HepG2 (cell line): ENCODE results near the gene HMGCS2. TPM values are rescaled to one million over a fixed set of nuclear protein-coding genes. Genes with fewer than 3 reads are reported as not detected.

ENCODE experiments used
- ATAC-seq: fragments of 200-7000 bp; cut with Tn5 transposase; 3 replicates; pipeline ENCODE4 v1.9.1; 2020; ENCODE audit warnings: mild to moderate bottlenecking, moderate library complexity
- BruUV-seq: library from RNA; stranded (reverse); fragments of 400-500 nt; replicated peaks from 2 replicates; lab custom pipeline; 2021; lab: Mats Ljungman, UMichigan
- CTCF ChIA-PET: fragments of 300-600 bp; formaldehyde crosslinking; extraction: SDS; loops from one replicate; lab custom pipeline; 2021; ENCODE audit warnings: low total read pairs, inconsistent platforms, low intra/inter-chr PET ratio; lab: Yijun Ruan, JAX
- POLR2A ChIA-PET: fragments of 350-600 bp; sonication (Branson Sonifier 250); formaldehyde crosslinking; loops from one replicate; lab custom pipeline; 2020; ENCODE audit warnings: antibody characterized with exemption, inconsistent platforms; lab: Yijun Ruan, JAX
- DNase-seq: peaks from one replicate; pipeline ENCODE4 v3.0.0-alpha.2; 2015; ENCODE audit warnings: low spot score
- FAIRE-seq: peaks from 3 replicates; lab custom pipeline; 2011; peaks lifted over from hg19 to GRCh38; lab: Jason Lieb, UNC
- H2AFZ ChIP-seq: one replicate; pipeline ENCODE4 v1.6.1; 2011; ENCODE audit warnings: low read length, inconsistent platforms
- H3K27ac ChIP-seq: fragments of 300-600 bp; 3 replicates; pipeline ENCODE4 v1.8.0; 2011; ENCODE audit warnings: mixed run types, mild to moderate bottlenecking, mixed read lengths, low read length, inconsistent platforms; ENCODE audit not compliant: insufficient read depth; ENCODE audit errors: extremely low read length
- H3K27me3 ChIP-seq, 2 experiments: fragments of 200-600 bp in 1 of 2; 2 replicates in 1 of 2; 3 replicates in 1 of 2; pipeline versions ENCODE4 v1.6.0 to v1.8.0; 2011; ENCODE audit warnings: low read length in 2 of 2, mild to moderate bottlenecking in 2 of 2, moderate library complexity in 2 of 2, inconsistent platforms in 1 of 2; ENCODE audit not compliant: insufficient read depth in 2 of 2, control insufficient read depth in 1 of 2
- H3K36me3 ChIP-seq, 2 experiments: fragments of 200-600 bp in 1 of 2; replicated peaks in 1 of 2; 2 replicates in 1 of 2; 3 replicates in 1 of 2; pipeline versions ENCODE4 v1.5.1 to v1.8.0; 2011; ENCODE audit warnings: low read length in 2 of 2, inconsistent platforms in 1 of 2; ENCODE audit not compliant: insufficient read depth in 2 of 2, control insufficient read depth in 1 of 2
- H3K4me1 ChIP-seq: 2 replicates; pipeline ENCODE4 v1.5.1; 2012; ENCODE audit warnings: low read length, inconsistent platforms; ENCODE audit not compliant: insufficient read depth
- H3K4me2 ChIP-seq: 2 replicates; pipeline ENCODE4 v1.6.0; 2011; ENCODE audit warnings: low read depth, low read length, inconsistent platforms
- H3K4me3 ChIP-seq, 3 experiments: fragments of 200-600 bp in 1 of 3; sonication (generic), shearing (Covaris generic) in 1 of 3; replicated peaks in 1 of 3; 2 replicates each; pipeline ENCODE4 v1.5.1; 2011 to 2016; ENCODE audit warnings: low read length in 3 of 3, inconsistent platforms in 2 of 3, low read depth in 2 of 3, mild to moderate bottlenecking in 2 of 3, control low read depth in 1 of 3, mixed read lengths in 1 of 3; ENCODE audit not compliant: insufficient read depth in 1 of 3
- H3K79me2 ChIP-seq: one replicate; pipeline ENCODE4 v1.6.1; 2011; ENCODE audit warnings: low read length, inconsistent platforms; ENCODE audit not compliant: insufficient read depth
- H3K9ac ChIP-seq: 2 replicates; pipeline ENCODE4 v1.6.0; 2011; ENCODE audit warnings: mild to moderate bottlenecking, low read depth, low read length, inconsistent platforms; ENCODE audit not compliant: insufficient read depth
- H3K9me3 ChIP-seq: 2 replicates; pipeline ENCODE4 v1.5.1; 2012; ENCODE audit warnings: mild to moderate bottlenecking, low read length
- H4K20me1 ChIP-seq: 2 replicates; pipeline ENCODE4 v1.6.0; 2011; ENCODE audit warnings: inconsistent platforms, mild to moderate bottlenecking, low read length, moderate library complexity; ENCODE audit not compliant: insufficient read depth
- CCDC6 ChIP-seq: sonication (generic); formaldehyde crosslinking; IDR thresholded peaks from 2 replicates; pipeline ENCODE4 v1.8.1; 2022; ENCODE audit warnings: mild to moderate bottlenecking, missing genetic modification reagents, moderate library complexity
- CREB1 ChIP-seq, 2 experiments: fragments of 450-650 bp in 1 of 2; IDR thresholded peaks; 2 replicates each; pipeline ENCODE4 v1.6.1; 2016 to 2017; ENCODE audit warnings: control low read depth in 1 of 2, mild to moderate bottlenecking in 1 of 2, missing compliant biosample characterization in 1 of 2, missing genetic modification characterization in 1 of 2
- CREM ChIP-seq, 2 experiments: sonication (generic) in 1 of 2; formaldehyde crosslinking in 1 of 2; IDR thresholded peaks; 2 replicates each; pipeline versions ENCODE4 v1.4.0 to v1.6.1; 2016 to 2020; ENCODE audit warnings: antibody characterized with exemption in 1 of 2, mild to moderate bottlenecking in 1 of 2, missing genetic modification reagents in 1 of 2
- DMTF1 ChIP-seq: sonication (generic); formaldehyde crosslinking; IDR thresholded peaks from 2 replicates; pipeline ENCODE4 v1.4.0; 2020; ENCODE audit warnings: mild to moderate bottlenecking, missing genetic modification reagents
- GATAD2A ChIP-seq: IDR thresholded peaks from 2 replicates; pipeline ENCODE4 v1.6.1; 2016
- KLF12 ChIP-seq: sonication (generic); formaldehyde crosslinking; IDR thresholded peaks from 2 replicates; pipeline ENCODE4 v1.4.0; 2020; ENCODE audit warnings: missing genetic modification reagents, borderline replicate concordance
- MAZ ChIP-seq, 2 experiments: sonication (generic) in 1 of 2; formaldehyde crosslinking in 1 of 2; IDR thresholded peaks; 2 replicates each; pipeline versions ENCODE4 v1.5.0 to v1.6.1; 2012 to 2020; ENCODE audit warnings: low read depth in 2 of 2, mild to moderate bottlenecking in 2 of 2, borderline replicate concordance in 1 of 2, improper control_type of control experiment in 1 of 2, low read length in 1 of 2, missing genetic modification reagents in 1 of 2, moderate library complexity in 1 of 2
- ZNF460 ChIP-seq: sonication (generic); formaldehyde crosslinking; IDR thresholded peaks from 2 replicates; pipeline ENCODE4 v1.5.1; 2020; ENCODE audit warnings: missing genetic modification reagents, mild to moderate bottlenecking, borderline replicate concordance
- ZNF790 ChIP-seq: sonication (generic); formaldehyde crosslinking; IDR thresholded peaks from 2 replicates; pipeline ENCODE4 v1.8.0; 2022; ENCODE audit warnings: missing genetic modification reagents, mild to moderate bottlenecking, borderline replicate concordance
- WGBS: methylation state at CpG from one replicate; pipeline ENCODE4 v1.1.6; 2017; ENCODE audit warnings: low lambda C conversion rate; 5-methylcytosine and 5-hydroxymethylcytosine counted together
- in situ Hi-C: cut with HindIII; loops from 2 replicates; pipeline ENCODE4 v1.10.0; 2017; ENCODE audit warnings: low pct_unique_long_range_greater_than_20kb; ENCODE audit not compliant: extremely low pct_ligation_motif_present
- intact Hi-C: fragments of 100-400 bp; cut with micrococcal nuclease; formaldehyde crosslinking; loops from one replicate; pipeline ENCODE4 v1.10.0; 2022; ENCODE audit not compliant: unreplicated experiment
- polyA plus RNA-seq, 8 experiments: library from polyadenylated mRNA; depleted of rRNA in 3 of 8; stranded (reverse) in 7 of 8; unstranded in 1 of 8; fragments of >200 nt; fragmentation: Illumina TruSeq in 4 of 8; extraction: Trizol in 4 of 8; gene quantifications; 2 replicates each; pipeline versions ENCODE4 v1.2.1 to v1.2.3, GENCODE V29; 2011 to 2016; ENCODE audit warnings: low read depth in 4 of 8, missing spikeins in 1 of 8, mixed read lengths in 1 of 8; ENCODE audit not compliant: insufficient read depth in 1 of 8
- total RNA-seq, 5 experiments: library from RNA; depleted of rRNA; stranded (reverse); fragments of >200 nt; fragmentation: Illumina TruSeq; extraction: Trizol; gene quantifications; 2 replicates each; pipeline ENCODE4 v1.2.3, GENCODE V29; 2016; ENCODE audit warnings: low read depth in 1 of 5
- TF ChIP-seq, protein P1 (sequence below): IDR thresholded peaks from 2 replicates; pipeline ENCODE4 v1.4.0; 2020; ENCODE audit warnings: mild to moderate bottlenecking, missing genetic modification reagents
- TF ChIP-seq, protein P2 (sequence below), 2 experiments: IDR thresholded peaks; 2 replicates each; pipeline ENCODE4 v1.6.1; 2011 to 2012; ENCODE audit warnings: low read length in 2 of 2, borderline replicate concordance in 1 of 2, low read depth in 1 of 2, mild to moderate bottlenecking in 1 of 2, moderate library complexity in 1 of 2

HMGCS2 gene
- total and polyA plus RNA-seq, 2 of the 13 experiments (the other 11 are each of a cell fraction or from before 2014, with no cell fraction given): 0.44 to 1.5 TPM

- Histone ChIP-seq H3K9ac (no peak overlapping the region), H3K79me2 (no peaks in the 10 kb centered on the region), H3K27ac (no peak overlapping the region), H3K4me2 (peak overlapping the region; percentile 36; the same call in 1 of the 2 replicates), H2AFZ (no peak overlapping the region), H3K36me3 (no peaks in the 10 kb centered on the region), H3K4me3 (no peak overlapping the region), H3K27me3 (peaks cover 3 to 7% of the 10 kb centered on the region in 2 experiments; a peak in 2 of 5 replicates), H3K9me3 (no peaks in the 10 kb centered on the region), H3K4me1 (peaks cover 35% of the 10 kb centered on the region), H4K20me1 (no peaks in the 10 kb centered on the region)
- no TSS peak for BruUV-seq
- FAIRE-seq (peak; percentile 57), DNase-seq (peak; percentile 47), ATAC-seq (peak; percentile 92)
- in situ Hi-C loops: no loop called here
- WGBS: 3% methylated on average over 6 of the region's 6 CpGs
- intact Hi-C loops: loop anchor here (1.0 to 10.0 kb wide), 3 partner anchors 62 to 156 kb away; no protein-coding TSS in a partner anchor
- CTCF ChIA-PET: interaction anchor here (0.7 to 3.1 kb wide), 3 partner anchors 18 to 65 kb away, joined by 3 to 19 read pairs (median 9); no protein-coding TSS in a partner anchor
- POLR2A ChIA-PET: interaction anchor here (1.9 kb wide), 1 partner anchor 43 kb away, joined by 6 read pairs; no protein-coding TSS in a partner anchor
- TF ChIP-seq, protein P1, sequence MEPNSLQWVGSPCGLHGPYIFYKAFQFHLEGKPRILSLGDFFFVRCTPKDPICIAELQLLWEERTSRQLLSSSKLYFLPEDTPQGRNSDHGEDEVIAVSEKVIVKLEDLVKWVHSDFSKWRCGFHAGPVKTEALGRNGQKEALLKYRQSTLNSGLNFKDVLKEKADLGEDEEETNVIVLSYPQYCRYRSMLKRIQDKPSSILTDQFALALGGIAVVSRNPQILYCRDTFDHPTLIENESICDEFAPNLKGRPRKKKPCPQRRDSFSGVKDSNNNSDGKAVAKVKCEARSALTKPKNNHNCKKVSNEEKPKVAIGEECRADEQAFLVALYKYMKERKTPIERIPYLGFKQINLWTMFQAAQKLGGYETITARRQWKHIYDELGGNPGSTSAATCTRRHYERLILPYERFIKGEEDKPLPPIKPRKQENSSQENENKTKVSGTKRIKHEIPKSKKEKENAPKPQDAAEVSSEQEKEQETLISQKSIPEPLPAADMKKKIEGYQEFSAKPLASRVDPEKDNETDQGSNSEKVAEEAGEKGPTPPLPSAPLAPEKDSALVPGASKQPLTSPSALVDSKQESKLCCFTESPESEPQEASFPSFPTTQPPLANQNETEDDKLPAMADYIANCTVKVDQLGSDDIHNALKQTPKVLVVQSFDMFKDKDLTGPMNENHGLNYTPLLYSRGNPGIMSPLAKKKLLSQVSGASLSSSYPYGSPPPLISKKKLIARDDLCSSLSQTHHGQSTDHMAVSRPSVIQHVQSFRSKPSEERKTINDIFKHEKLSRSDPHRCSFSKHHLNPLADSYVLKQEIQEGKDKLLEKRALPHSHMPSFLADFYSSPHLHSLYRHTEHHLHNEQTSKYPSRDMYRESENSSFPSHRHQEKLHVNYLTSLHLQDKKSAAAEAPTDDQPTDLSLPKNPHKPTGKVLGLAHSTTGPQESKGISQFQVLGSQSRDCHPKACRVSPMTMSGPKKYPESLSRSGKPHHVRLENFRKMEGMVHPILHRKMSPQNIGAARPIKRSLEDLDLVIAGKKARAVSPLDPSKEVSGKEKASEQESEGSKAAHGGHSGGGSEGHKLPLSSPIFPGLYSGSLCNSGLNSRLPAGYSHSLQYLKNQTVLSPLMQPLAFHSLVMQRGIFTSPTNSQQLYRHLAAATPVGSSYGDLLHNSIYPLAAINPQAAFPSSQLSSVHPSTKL (CRISPR knock-in tag): 0 out of 2 replicates have a peak, but pooled peaks have one; percentile 16
- TF ChIP-seq GATAD2A (CRISPR knock-in tag) (0 out of 2 replicates have a peak, but pooled peaks have one; percentile 27), CREB1 (IDR thresholded peaks at IDR 0.05) (no peak), CREB1 (CRISPR knock-in tag; IDR thresholded peaks at IDR 0.05) (0 out of 2 replicates have a peak, but pooled peaks have one; percentile 20), KLF12 (CRISPR knock-in tag) (no peak), ZNF460 (CRISPR knock-in tag) (no peak), DMTF1 (no peak), CREM (IDR thresholded peaks at IDR 0.05) (0 out of 2 replicates have a peak, but pooled peaks have one; percentile 18), CREM (CRISPR knock-in tag; IDR thresholded peaks at IDR 0.05) (no peak), MAZ (IDR thresholded peaks at IDR 0.05; ENCODE audit: borderline replicate concordance, low read depth, low read length) (no peak), MAZ (CRISPR knock-in tag; IDR thresholded peaks at IDR 0.05; ENCODE audit: low read depth) (no peak), CCDC6 (no peak), ZNF790 (no peak)
- TF ChIP-seq, protein P2, sequence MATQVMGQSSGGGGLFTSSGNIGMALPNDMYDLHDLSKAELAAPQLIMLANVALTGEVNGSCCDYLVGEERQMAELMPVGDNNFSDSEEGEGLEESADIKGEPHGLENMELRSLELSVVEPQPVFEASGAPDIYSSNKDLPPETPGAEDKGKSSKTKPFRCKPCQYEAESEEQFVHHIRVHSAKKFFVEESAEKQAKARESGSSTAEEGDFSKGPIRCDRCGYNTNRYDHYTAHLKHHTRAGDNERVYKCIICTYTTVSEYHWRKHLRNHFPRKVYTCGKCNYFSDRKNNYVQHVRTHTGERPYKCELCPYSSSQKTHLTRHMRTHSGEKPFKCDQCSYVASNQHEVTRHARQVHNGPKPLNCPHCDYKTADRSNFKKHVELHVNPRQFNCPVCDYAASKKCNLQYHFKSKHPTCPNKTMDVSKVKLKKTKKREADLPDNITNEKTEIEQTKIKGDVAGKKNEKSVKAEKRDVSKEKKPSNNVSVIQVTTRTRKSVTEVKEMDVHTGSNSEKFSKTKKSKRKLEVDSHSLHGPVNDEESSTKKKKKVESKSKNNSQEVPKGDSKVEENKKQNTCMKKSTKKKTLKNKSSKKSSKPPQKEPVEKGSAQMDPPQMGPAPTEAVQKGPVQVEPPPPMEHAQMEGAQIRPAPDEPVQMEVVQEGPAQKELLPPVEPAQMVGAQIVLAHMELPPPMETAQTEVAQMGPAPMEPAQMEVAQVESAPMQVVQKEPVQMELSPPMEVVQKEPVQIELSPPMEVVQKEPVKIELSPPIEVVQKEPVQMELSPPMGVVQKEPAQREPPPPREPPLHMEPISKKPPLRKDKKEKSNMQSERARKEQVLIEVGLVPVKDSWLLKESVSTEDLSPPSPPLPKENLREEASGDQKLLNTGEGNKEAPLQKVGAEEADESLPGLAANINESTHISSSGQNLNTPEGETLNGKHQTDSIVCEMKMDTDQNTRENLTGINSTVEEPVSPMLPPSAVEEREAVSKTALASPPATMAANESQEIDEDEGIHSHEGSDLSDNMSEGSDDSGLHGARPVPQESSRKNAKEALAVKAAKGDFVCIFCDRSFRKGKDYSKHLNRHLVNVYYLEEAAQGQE (IDR thresholded peaks at IDR 0.05; ENCODE audit: borderline replicate concordance in 1 of 2, low read depth in 1 of 2, low read length in 2 of 2): no peak
Observed at GRCh38 chr1:119808972-119809550, 40.4 kb upstream of the HMGCS2 start.
